ENCODE data around the gene ITGA6.

- no peak for TF ChIP-seq CTCF (IDR thresholded peaks at IDR 0.05; ENCODE audit: insufficient read depth, low read depth, low read length)
- TF ChIP-seq EZH2 (IDR thresholded peaks at IDR 0.05; ENCODE audit: insufficient read depth, low read length) = no peak
Observed at GRCh38 chr2:172531309-172531708, 103.9 kb downstream of the ITGA6 start.

Data from astrocyte (in vitro differentiated cells and primary cell).